ENCODE results near the gene MDGA2. TPM values are rescaled to one million over a fixed set of nuclear protein-coding genes. Genes with fewer than 3 reads are reported as not detected.

Gene MDGA2
- total and polyA plus RNA-seq, 2 of the 8 experiments (the other 6 are each of a cell fraction or from before 2014, with no cell fraction given) = 0.11 to 0.69 TPM

DNA sequence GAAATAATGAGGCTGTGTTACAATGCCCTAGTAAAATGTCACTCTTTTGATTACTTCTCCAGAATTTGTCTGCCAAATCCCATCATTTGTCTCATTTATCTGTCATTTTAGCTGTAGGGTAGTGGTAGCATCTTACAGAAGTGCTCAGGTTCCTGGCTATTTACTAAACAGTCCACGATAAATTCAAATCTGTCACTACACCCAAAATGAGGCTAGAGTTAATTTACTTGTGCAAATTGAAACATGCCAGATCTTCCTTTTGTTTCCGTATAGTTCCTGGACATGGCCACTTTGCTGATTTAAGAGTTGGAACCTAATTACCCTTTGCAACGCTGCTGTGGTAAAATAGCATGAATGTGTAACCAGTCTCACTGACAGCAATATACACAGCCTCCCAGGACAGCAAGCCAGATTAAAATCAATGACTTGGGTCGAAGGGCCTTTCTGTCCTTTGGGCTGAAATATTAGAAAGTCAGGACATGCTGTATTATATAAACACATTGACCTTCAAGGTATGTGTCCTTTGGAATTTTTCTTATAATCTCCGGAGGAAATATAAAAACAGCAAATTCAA, 485.4 kb downstream of the MDGA2 start:
- Histone ChIP-seq H2BK12ac (ENCODE audit: low read depth, low read length) (no peak overlapping the region), H3K18ac (ENCODE audit: extremely low read depth, low read length) (no peak overlapping the region), H3K9ac (replicated peaks in 1 of 4; ENCODE audit: extremely low read depth in 1 of 4, low read depth in 3 of 4, low read length in 3 of 4) (no peak overlapping the region), H3K79me1 (ENCODE audit: low read depth, low read length) (no peaks in the 10 kb centered on the region), H4K20me1 (replicated peaks in 1 of 2; ENCODE audit: control insufficient read depth in 1 of 2, insufficient read depth in 2 of 2, low read length in 2 of 2) (no peaks in the 10 kb centered on the region), H4K91ac (replicated peaks; ENCODE audit: insufficient read length, low read length) (no peak overlapping the region), H3K56ac (replicated peaks; ENCODE audit: insufficient read length, low read depth, low read length) (no peak overlapping the region), H3K4ac (replicated peaks; ENCODE audit: insufficient read length, low read depth, low read length) (no peak overlapping the region), H2AFZ (ENCODE audit: low read length) (no peak overlapping the region), H2BK5ac (ENCODE audit: low read depth, low read length) (no peak overlapping the region), H3K36me3 (ENCODE audit: control insufficient read depth in 2 of 4, insufficient read depth in 4 of 4, low read length in 3 of 4) (no peaks in the 10 kb centered on the region), H3K14ac (ENCODE audit: insufficient read length) (no peak overlapping the region), H3K4me3 (ENCODE audit: extremely low read depth in 1 of 4, insufficient read depth in 2 of 4, low read depth in 3 of 4, low read length in 4 of 4) (no peak overlapping the region), H2BK20ac (ENCODE audit: low read length) (no peak overlapping the region), H2BK15ac (ENCODE audit: low read length) (no peak overlapping the region), H3K9me3 (ENCODE audit: insufficient read depth in 2 of 2, low read depth in 1 of 2, low read length in 1 of 2) (no peaks in the 10 kb centered on the region), H3K4me1 (replicated peaks in 1 of 4; ENCODE audit: control insufficient read depth in 3 of 4, insufficient read depth in 4 of 4, low read length in 3 of 4) (no peaks in the 10 kb centered on the region), H3K79me2 (ENCODE audit: control insufficient read depth in 1 of 2, insufficient read depth in 2 of 2, low read length in 2 of 2) (no peaks in the 10 kb centered on the region), H3K4me2 (ENCODE audit: insufficient read depth in 1 of 2, low read depth in 2 of 2, low read length in 2 of 2) (no peak overlapping the region), H3K27ac (ENCODE audit: low read depth, low read length) (no peak overlapping the region), H4K8ac (ENCODE audit: extremely low read depth, insufficient read depth, low read length) (no peak overlapping the region), H4K5ac (ENCODE audit: insufficient read length, low read depth, low read length) (no peak overlapping the region), H3K23me2 (ENCODE audit: low read depth, low read length) (no peaks in the 10 kb centered on the region), H2BK120ac (replicated peaks; ENCODE audit: low read depth, low read length) (no peak overlapping the region), H3K23ac (ENCODE audit: insufficient read length) (no peak overlapping the region), H3K27me3 (replicated peaks in 1 of 4; ENCODE audit: control insufficient read depth in 3 of 4, extremely low read depth in 1 of 4, insufficient read depth in 3 of 4, low read length in 3 of 4) (no peaks in the 10 kb centered on the region), H2AK5ac (ENCODE audit: low read depth, low read length) (no peak overlapping the region)
- no peak for DNase-seq (ENCODE audit: low read depth in 1 of 2, low spot score in 2 of 2)
- POLR2A ChIA-PET (ENCODE audit: partially characterized antibody) = no interaction called here
- CTCF ChIA-PET (ENCODE audit: partially characterized antibody) = interaction anchor here (1.8 kb wide), 1 partner anchor 17 kb away, joined by 4 read pairs; no protein-coding TSS in a partner anchor
- FAIRE-seq = no peak
- 92% methylated on average over 5 of the region's 5 CpGs; no CpG with 5 or more reads in 1 of the 2 experiments for WGBS, 2 experiments (ENCODE audit: extremely low coverage in 1 of 2, insufficient coverage in 1 of 2, insufficient read length in 1 of 2, insufficient replicate concordance in 2 of 2, low coverage in 1 of 2, low lambda C conversion rate in 2 of 2, missing lambda C conversion rate in 1 of 2)
- no peak for TF ChIP-seq NANOG (IDR thresholded peaks at IDR 0.05; ENCODE audit: insufficient read depth, low read depth, low read length, poor library complexity, severe bottlenecking)
- no peak for TF ChIP-seq CBX5 (IDR thresholded peaks at IDR 0.05; ENCODE audit: low read depth, low read length)
- TF ChIP-seq CHD1 (IDR thresholded peaks at IDR 0.05; ENCODE audit: low read depth, low read length) = no peak
- no peak for TF ChIP-seq GABPA (IDR thresholded peaks at IDR 0.05; ENCODE audit: borderline replicate concordance, insufficient read depth, low read length)
- no peak for TF ChIP-seq TAF1 (IDR thresholded peaks at IDR 0.05; ENCODE audit: low read depth, low read length)
- TF ChIP-seq, protein P1, sequence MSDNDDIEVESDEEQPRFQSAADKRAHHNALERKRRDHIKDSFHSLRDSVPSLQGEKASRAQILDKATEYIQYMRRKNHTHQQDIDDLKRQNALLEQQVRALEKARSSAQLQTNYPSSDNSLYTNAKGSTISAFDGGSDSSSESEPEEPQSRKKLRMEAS (IDR thresholded peaks at IDR 0.05) = no peak
- no peak for TF ChIP-seq CTBP2 (IDR thresholded peaks at IDR 0.05; ENCODE audit: borderline replicate concordance, insufficient read depth, insufficient read length, low read length)
- TF ChIP-seq SP2 (IDR thresholded peaks at IDR 0.05; ENCODE audit: low read length) = no peak
- TF ChIP-seq BRCA1 (IDR thresholded peaks at IDR 0.05; ENCODE audit: low read depth, low read length) = no peak

All from H1 (cell line).